Body of pancreas (tissue), 4 donors: Measurements from ENCODE around the gene LITAFD. TPM values are rescaled to one million over a fixed set of nuclear protein-coding genes. Genes with fewer than 3 reads are reported as not detected.

Experiments used
- ATAC-seq: fragments of 150-250 bp; one replicate; pipeline ENCODE4 v1.9.1; 2016
- DNase-seq, 4 donors: peaks; one replicate each; pipeline ENCODE4 v3.0.0-alpha.2; 2019
- H3K27ac ChIP-seq, 4 donors: fragments of 200-600 bp; sonication (generic); 1 replicate in 3 of 4; 2 replicates in 1 of 4; pipeline versions ENCODE4 v1.5.1 to v1.6.1; 2016 to 2019; ENCODE audit warnings: mild to moderate bottlenecking in 1 of 4, mixed read lengths in 1 of 4, moderate library complexity in 1 of 4
- H3K27me3 ChIP-seq, 2 donors: fragments of 200-600 bp; sonication (generic); one replicate each; pipeline ENCODE4 v1.6.0; 2016; ENCODE audit warnings: mild to moderate bottlenecking in 1 of 2
- H3K36me3 ChIP-seq, 2 donors: fragments of 200-600 bp; sonication (generic); replicated peaks in 1 of 2; 2 replicates each; pipeline ENCODE4 v1.5.1; 2016; ENCODE audit warnings: low read depth in 2 of 2; ENCODE audit not compliant: insufficient read depth in 1 of 2
- H3K4me1 ChIP-seq: fragments of 200-600 bp; sonication (generic); one replicate; pipeline ENCODE4 v1.6.0; 2016
- H3K4me3 ChIP-seq, 2 donors: fragments of 200-600 bp; sonication (generic); 1 replicate in 1 of 2; 2 replicates in 1 of 2; pipeline ENCODE4 v1.5.1; 2016 to 2019
- H3K9me3 ChIP-seq, 3 donors: fragments of 200-600 bp; sonication (generic); 1 replicate in 2 of 3; 2 replicates in 1 of 3; pipeline ENCODE4 v1.5.1; 2016
- CTCF ChIP-seq, 7 experiments: fragments of 450-650 bp in 4 of 7; fragments of 200-600 bp in 3 of 7; sonication (generic) in 3 of 7; IDR thresholded peaks; one replicate each; pipeline ENCODE4 v1.5.1; 2016 to 2019; ENCODE audit warnings: antibody characterized with exemption in 7 of 7
- POLR2A ChIP-seq, 3 donors: fragments of 450-650 bp; IDR thresholded peaks; one replicate each; pipeline ENCODE4 v1.6.1; 2016; ENCODE audit warnings: antibody characterized with exemption in 3 of 3, mild to moderate bottlenecking in 2 of 3
- WGBS, 2 donors: methylation state at CpG; one replicate each; pipeline ENCODE4 v1.1.5; 2017; 5-methylcytosine and 5-hydroxymethylcytosine counted together
- intact Hi-C: fragments of 100-400 bp; cut with DNase I; formaldehyde crosslinking; loops from one replicate; pipeline ENCODE4 v1.15.1; 2023
- total RNA-seq, 2 donors: library from RNA; depleted of rRNA; stranded (reverse); fragments of >200 nt; gene quantifications; one replicate each; pipeline ENCODE4 v1.1.0, GENCODE V29; 2016

LITAFD gene
- total RNA-seq, 2 donors from 2014 or later, result not detected

GRCh38 chr16:8852534-8852933 is 29.6 kb upstream of the LITAFD start:
- no peak for DNase-seq
- no peak for TF ChIP-seq CTCF (IDR thresholded peaks at IDR 0.05)
- no peak for TF ChIP-seq POLR2A (IDR thresholded peaks at IDR 0.05)
- ATAC-seq, result no peak
- H3K9me3 ChIP-seq, result no peaks in the 10 kb centered on the region
- intact Hi-C loops, result loop anchor here (10.0 kb wide), 1 partner anchor 48 kb away; no protein-coding TSS in a partner anchor
- no peak overlapping the region for H3K4me3 ChIP-seq
- peaks cover 0 to 23% of the 10 kb centered on the region in 2 donors for H3K36me3 ChIP-seq
- 73 to 79% methylated on average over 8 of the region's 8 CpGs for WGBS, 2 donors
- H3K27me3 ChIP-seq, result no peaks in the 10 kb centered on the region
- H3K27ac ChIP-seq, result peak overlapping the region in 2 of 4 donors; percentile 42 to 46
- peaks cover 16% of the 10 kb centered on the region for H3K4me1 ChIP-seq

GRCh38 chr16:8853150-8853549 is 29.0 kb upstream of the LITAFD start:
- Histone ChIP-seq H3K36me3 (peaks cover 0 to 23% of the 10 kb centered on the region in 2 donors), H3K4me1 (peaks cover 16% of the 10 kb centered on the region), H3K4me3 (no peak overlapping the region), H3K9me3 (no peaks in the 10 kb centered on the region), H3K27ac (peak overlapping the region in 2 of 4 donors; percentile 42 to 46), H3K27me3 (no peaks in the 10 kb centered on the region)
- DNase-seq (no peak), ATAC-seq (no peak)
- intact Hi-C loops, result loop anchor here (10.0 kb wide), 1 partner anchor 48 kb away; no protein-coding TSS in a partner anchor
- WGBS, 2 donors, result 78 to 80% methylated on average over 7 of the region's 7 CpGs
- TF ChIP-seq POLR2A (IDR thresholded peaks at IDR 0.05) (no peak), CTCF (IDR thresholded peaks at IDR 0.05) (no peak)

- peaks cover 18% of the 10 kb centered on the region for H3K4me1 ChIP-seq
- DNase-seq, result no peak
- WGBS, 2 donors, result 95 to 96% methylated on average over 7 of the region's 7 CpGs
- H3K27me3 ChIP-seq, result no peaks in the 10 kb centered on the region
- no peak for ATAC-seq
- H3K27ac ChIP-seq, result peak overlapping the region in 1 of 4 donors; percentile 0
- H3K36me3 ChIP-seq, result peaks cover 4 to 22% of the 10 kb centered on the region in 2 donors
- no peak for TF ChIP-seq POLR2A (IDR thresholded peaks at IDR 0.05)
- no peak for TF ChIP-seq CTCF (IDR thresholded peaks at IDR 0.05)
- H3K4me3 ChIP-seq, result no peak overlapping the region
- no peaks in the 10 kb centered on the region for H3K9me3 ChIP-seq
- intact Hi-C loops, result loop anchor here (10.0 kb wide), 1 partner anchor 49 kb away; no protein-coding TSS in a partner anchor
Observed at GRCh38 chr16:8853611-8854010, 28.5 kb upstream of the LITAFD start.

GRCh38 chr16:8854298-8854948 is 27.7 kb upstream of the LITAFD start:
- Histone ChIP-seq H3K4me1 (peaks cover 24% of the 10 kb centered on the region), H3K27me3 (no peaks in the 10 kb centered on the region), H3K9me3 (no peaks in the 10 kb centered on the region), H3K36me3 (peaks cover 4 to 18% of the 10 kb centered on the region in 2 donors), H3K27ac (no peak overlapping the region), H3K4me3 (no peak overlapping the region)
- TF ChIP-seq CTCF (IDR thresholded peaks at IDR 0.05), result no peak
- TF ChIP-seq POLR2A (IDR thresholded peaks at IDR 0.05), result no peak
- 89 to 93% methylated on average over 9 of the region's 9 CpGs for WGBS, 2 donors
- intact Hi-C loops, result loop anchor here (10.0 kb wide), 1 partner anchor 50 kb away; no protein-coding TSS in a partner anchor
- ATAC-seq (no peak), DNase-seq (no peak)
